ENCODE data around the gene PSAT1. TPM values are rescaled to one million over a fixed set of nuclear protein-coding genes. Genes with fewer than 3 reads are reported as not detected.
A peak's percentile ranks its signal among the peaks of the same experiment; 100 is the strongest.

The PSAT1 gene
- total and polyA plus RNA-seq, 2 of the 13 experiments (the other 11 are each of a cell fraction or from before 2014, with no cell fraction given), result 135 to 229 TPM

- TF ChIP-seq THAP9 (CRISPR knock-in tag; IDR thresholded peaks at IDR 0.05; ENCODE audit: borderline replicate concordance), result no peak
- no peak for TF ChIP-seq NAIF1 (CRISPR knock-in tag; IDR thresholded peaks at IDR 0.05; ENCODE audit: borderline replicate concordance)
- TF ChIP-seq NCOR1 (IDR thresholded peaks at IDR 0.05; ENCODE audit: borderline replicate concordance, low read length), result no peak
- TF ChIP-seq SMARCE1 (IDR thresholded peaks at IDR 0.05; ENCODE audit: borderline replicate concordance), result no peak
- no peak for TF ChIP-seq ZNF234 (CRISPR knock-in tag; conservative IDR thresholded peaks at IDR 0.05)
- no peak for TF ChIP-seq ZNF878 (CRISPR knock-in tag; IDR thresholded peaks at IDR 0.05)
- TF ChIP-seq DNMT3B (CRISPR knock-in tag; conservative IDR thresholded peaks at IDR 0.05), result no peak
- TF ChIP-seq PHB2 (IDR thresholded peaks at IDR 0.05; ENCODE audit: partially characterized antibody), result no peak
- TF ChIP-seq TRAFD1 (CRISPR knock-in tag; IDR thresholded peaks at IDR 0.05; ENCODE audit: borderline replicate concordance), result no peak
- no peak for TF ChIP-seq AKAP8 (CRISPR knock-in tag; IDR thresholded peaks at IDR 0.05)
- no peak for TF ChIP-seq HMGXB3 (CRISPR knock-in tag; IDR thresholded peaks at IDR 0.05; ENCODE audit: borderline replicate concordance)
- TF ChIP-seq ZFYVE20 (CRISPR knock-in tag; IDR thresholded peaks at IDR 0.05; ENCODE audit: borderline replicate concordance, low read depth), result no peak
- peak; percentile 19; the same call in 1 of the 2 replicates for TF ChIP-seq IKZF5 (CRISPR knock-in tag; IDR thresholded peaks at IDR 0.05)
- no peak for TF ChIP-seq NR3C1 (CRISPR knock-in tag; IDR thresholded peaks at IDR 0.05)
- no peak for TF ChIP-seq HIC2 (CRISPR knock-in tag; IDR thresholded peaks at IDR 0.05; ENCODE audit: low read depth)
- peak; percentile 48; the same call in 1 of the 2 replicates for TF ChIP-seq KDM1A (CRISPR knock-in tag; IDR thresholded peaks at IDR 0.05)
These were observed 57.5 kb downstream of the PSAT1 start (continued) for GRCh38 chr9:78354324-78354973.

All from HepG2 (cell line).